DMS153 treated with DMSO at 0.1 percent for 48 hours (cell line): ENCODE results near the gene VWA8.
A peak's percentile ranks its signal among the peaks of the same experiment; 100 is the strongest.
"Not testable (repeated sequence)": the region's sequence is repeated elsewhere in the genome, so short reads cannot be mapped to it uniquely, and the experiment has no call there.

Experiments
- DNase-seq: peaks from one replicate; lab custom pipeline; 2025; ENCODE audit not compliant: unreplicated experiment; lab: John Stamatoyannopoulos, UW

VWA8 gene

DNA sequence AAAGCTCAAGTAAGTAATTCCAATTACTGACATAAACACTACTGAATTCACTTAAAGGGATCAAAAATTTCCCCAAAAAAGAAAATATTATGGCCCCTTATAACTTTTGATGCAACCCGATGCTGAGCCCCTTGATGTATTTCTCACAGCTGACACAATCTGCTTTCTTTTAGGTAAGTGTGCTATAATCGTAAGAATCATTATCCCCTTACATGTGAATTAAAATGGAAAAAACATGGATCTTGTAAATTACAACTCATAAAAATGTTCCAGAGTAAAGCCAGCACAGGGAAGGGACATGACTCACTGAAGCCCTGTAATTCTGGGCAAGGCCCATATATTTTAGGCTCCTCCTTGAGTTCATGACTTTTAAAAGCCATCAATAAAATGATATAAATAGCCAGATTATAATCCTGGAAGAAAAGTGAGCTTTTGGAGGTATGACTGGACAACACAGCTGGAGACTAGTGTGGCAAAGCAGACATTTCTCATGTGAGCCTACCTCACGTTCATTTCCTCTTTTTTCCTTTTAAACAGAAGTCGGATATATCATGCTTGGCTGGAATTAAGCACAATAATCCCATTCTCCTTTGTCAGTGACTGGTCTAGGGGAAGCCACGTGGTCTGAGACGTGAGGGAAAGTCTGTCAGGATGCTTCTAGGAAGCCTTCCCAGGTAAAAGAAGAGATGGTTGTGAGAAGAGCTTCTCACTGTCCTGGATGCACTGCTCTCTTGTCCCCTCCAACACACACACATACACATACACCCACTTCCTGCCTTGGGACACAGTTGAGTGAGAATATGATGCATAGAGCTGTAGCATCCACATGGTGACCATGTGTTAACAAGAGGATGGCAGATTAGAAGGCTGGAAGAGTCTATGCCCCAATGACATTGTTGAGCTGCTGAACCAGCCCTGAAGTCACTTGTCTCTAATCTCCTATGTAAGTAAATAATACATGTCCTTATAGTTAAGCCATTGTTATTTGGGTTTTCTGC, 338.2 kb downstream of the VWA8 start:
- DNase-seq, result no peak

- no peak for DNase-seq
These were observed 339.0 kb downstream of the VWA8 start for GRCh38 chr13:41621716-41622431.

DNA sequence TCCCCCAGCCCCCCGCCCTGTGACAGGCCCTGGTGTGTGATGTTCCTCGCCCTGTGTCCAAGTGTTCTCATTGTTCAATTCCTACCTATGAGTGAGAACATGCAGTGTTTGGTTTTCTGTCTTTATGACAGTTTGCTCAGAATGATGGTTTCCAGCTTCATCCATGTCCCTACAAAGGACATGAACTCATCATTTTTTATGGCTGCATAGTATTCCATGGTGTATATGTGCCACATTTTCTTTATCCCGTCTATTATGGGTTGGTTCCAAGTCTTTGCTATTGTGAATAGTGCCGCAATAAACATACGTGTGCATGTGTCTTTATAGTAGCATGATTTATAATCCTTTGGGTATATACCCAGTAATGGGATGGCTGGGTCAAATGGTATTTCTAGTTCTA, 343.3 kb downstream of the VWA8 start:
- not testable (repeated sequence) for DNase-seq

GRCh38 chr13:41616151-41616550, 344.8 kb downstream of the VWA8 start:
- DNase-seq, result no peak

DNA sequence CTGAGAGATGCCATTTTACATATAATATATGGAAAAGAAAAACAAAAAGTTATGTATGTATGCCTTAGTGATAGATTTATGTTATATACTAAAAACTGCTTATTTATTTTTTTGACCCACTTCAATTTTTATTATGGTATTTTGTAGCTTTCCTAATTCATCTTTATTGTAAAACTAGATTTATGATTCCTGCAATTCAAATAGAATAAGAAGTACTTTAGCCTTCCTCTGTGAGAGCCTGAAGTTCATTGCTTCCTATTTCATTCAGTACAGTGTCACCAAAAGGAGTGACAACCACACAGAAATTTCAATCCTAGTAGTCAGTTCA, 345.4 kb downstream of the VWA8 start:
- no peak for DNase-seq

DNA sequence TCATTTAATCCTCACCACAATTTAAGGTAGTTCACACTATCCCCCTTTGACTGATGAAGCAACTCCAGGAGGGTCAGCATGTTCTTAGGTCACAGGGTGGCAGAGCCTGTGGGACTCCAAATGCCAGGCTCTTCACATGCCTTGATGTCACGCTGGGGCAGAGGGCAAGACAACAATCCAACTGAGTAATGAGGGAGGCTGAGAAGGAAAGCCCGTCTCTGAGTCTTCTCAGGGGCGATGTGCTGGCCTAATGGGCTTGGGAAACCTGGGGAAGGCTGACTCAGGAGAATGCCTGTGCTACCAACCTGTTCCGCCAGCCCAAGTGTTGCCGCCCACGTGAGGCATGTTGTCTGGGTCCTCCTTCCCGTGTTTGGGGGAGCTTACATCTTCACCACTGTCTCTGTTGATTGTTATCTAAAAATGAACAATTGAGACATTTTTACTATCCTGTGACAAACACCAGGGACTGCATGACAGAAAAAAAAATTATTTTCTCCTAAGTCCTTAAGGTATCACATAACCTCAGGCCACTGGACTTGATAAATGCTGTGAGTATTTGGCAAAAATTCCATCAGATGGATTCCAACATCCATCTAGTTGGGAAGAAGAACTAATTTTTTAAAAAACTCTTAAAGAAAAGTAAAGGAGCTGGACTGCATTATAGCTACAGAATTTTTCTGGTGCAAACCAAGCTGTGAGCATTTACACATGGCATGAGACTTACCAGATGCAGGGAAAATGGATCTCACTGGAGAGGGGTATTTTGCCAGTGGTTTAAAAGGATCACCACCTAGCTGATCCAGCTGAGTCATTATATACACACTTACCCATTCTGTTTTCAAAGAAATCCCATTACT, 346.0 kb downstream of the VWA8 start:
- no peak for DNase-seq

GRCh38 chr13:41613984-41614661, 346.8 kb downstream of the VWA8 start:
- DNase-seq, result no peak

- DNase-seq, result no peak
These were observed 347.4 kb downstream of the VWA8 start for GRCh38 chr13:41613471-41613870.

DNA sequence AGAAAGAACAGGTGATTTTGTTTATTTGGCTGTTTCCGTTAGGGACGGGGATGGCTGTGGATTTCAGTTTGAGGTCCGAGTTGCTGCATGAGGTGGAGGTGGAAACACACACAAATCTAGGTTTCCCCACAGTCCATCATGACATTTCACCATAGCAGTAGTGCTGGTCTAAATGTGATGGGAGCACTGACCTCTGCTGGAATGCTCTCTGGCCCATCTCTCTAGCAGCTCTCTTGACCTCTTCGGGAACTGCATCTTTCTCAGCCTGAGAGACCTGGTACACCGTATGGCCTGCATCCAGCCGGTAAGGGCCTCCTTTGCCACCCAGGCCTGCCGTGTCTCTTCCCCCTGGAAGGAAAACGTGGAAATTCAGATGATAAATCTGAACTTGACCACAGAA, 349.5 kb downstream of the VWA8 start:
- DNase-seq, result no peak

GRCh38 chr13:41610404-41610803, 350.5 kb downstream of the VWA8 start:
- peak; percentile 82 for DNase-seq

DNA sequence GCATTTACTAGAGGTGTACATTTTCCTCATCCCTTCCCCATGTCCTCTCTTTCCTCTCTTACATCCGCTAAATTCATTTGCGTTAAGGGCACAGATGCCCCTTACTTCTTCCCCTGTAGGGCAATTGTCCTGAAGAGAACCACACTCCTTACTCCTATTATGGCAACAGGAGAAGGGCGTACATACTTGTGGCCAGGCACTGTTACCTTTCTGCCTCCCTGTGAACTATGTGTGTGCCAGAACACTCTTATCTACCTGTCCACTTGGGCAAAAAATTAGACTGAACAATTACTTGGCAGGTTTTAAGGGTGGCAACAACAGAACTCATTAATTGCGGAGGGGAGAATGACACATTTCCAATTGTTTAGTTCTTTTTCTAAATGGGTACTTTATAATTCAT, 351.1 kb downstream of the VWA8 start:
- no peak for DNase-seq

DNA sequence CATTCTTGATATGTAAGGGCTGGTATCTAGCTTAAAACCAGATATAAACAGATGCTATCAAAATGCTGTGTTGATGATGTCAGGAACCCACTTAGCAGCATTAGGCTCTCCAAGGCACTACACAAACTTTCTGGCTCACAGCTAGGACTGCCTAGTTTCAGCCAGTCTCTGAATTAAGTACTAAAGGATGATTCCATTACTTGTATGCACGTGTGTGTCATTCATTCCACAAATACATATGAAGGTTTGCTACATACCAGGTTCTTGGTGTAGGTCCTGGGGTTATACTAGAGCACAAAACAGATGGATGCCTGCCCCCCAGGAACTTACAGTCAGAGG, 352.1 kb downstream of the VWA8 start:
- DNase-seq, result no peak

DNA sequence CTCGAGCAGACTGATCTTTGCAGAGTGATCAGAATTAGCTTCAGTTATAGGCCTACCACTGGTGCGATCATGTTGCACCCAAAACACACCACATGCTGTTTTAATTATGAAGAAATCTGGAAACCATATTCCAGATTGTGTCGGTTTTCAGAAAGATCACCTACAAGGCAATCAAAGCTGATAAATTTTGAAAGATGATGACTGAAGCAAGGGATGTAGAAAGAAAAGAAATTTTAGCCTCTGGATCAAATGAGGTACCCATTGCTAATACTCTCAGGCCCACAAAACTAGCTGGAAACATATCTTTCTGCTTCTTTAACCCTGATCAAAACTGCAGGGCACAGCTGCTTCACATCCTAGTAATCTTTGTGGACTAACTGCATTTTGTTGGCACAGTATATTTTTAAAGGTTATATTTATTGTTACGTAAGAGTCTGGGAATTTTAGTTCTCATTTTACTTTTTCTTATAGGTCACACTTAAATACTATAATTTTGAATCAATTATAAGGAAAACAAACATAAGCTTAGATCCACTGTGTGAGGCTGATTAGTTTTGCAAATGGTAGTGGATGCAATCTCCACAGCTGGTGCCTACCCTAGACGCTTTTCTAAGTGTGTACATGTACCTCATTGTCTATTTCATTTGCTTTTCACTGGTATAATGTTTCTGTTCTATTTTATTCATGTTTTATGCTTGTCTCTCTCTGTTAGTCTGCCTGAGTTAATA, 352.6 kb downstream of the VWA8 start:
- DNase-seq, result no peak

DNA sequence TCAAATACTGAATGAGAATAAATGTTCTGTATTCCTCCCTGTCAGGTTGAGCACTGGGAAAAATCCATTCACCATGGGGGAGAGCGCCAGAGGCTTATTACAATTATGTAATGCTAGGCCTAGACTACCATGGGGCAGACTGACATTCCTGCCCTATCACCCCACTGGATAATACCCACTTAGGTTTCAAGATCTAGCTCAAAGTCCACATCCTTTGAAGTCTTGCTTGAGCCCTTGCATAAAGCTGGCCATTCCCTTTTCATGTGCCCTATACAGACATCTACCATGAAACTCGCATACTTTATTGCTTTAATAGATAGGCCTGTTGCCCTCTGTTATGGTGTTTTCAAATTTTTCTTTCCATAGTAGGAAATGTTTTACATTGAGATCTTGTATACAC, 354.3 kb downstream of the VWA8 start:
- DNase-seq, result no peak

GRCh38 chr13:41605319-41606285, 355.3 kb downstream of the VWA8 start:
- DNase-seq, result no peak

GRCh38 chr13:41603917-41604316, 357.0 kb downstream of the VWA8 start:
- DNase-seq, result no peak

GRCh38 chr13:41601718-41602445, 359.0 kb downstream of the VWA8 start:
- no peak for DNase-seq

DNA sequence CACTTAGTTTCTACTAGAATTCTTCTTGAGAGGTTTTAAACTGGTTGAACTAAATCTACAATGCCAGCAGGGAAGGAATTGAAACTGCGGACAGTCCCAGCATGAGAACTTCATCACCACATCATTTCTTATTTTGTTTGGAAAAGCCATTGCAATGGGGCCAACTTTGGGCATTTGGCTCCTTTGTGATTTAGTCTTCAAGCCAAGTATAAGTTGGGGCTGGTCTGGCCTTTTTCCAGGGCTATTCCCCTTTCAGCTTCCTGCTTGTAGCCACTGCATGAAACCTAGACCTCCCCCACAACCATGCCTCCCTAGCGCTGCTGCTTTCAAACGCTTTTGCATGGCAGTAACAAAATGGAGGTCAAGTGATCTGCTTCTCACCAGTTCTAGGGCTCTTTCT, 361.3 kb downstream of the VWA8 start:
- DNase-seq, result no peak
